Stimulated activated naive B cell treated with anti-CD40 and anti-IgM and Interleukin-4, amounts not matched to agents 10 μg/mL and 1 μg/mL and 100 μg/mL, for 72 hours (primary cell): ENCODE data around the gene WSB2.
A peak's percentile ranks its signal among the peaks of the same experiment; 100 is the strongest.
"Not testable (repeated sequence)": the region's sequence is repeated elsewhere in the genome, so short reads cannot be mapped to it uniquely, and the experiment has no call there.

ENCODE experiments used
- ATAC-seq, 2 donors: fragments of 150-1000 bp; cut with Tn5 transposase; replicated peaks; 2 replicates each; pipeline ENCODE4 v1.10.0; 2021; ENCODE audit warnings: moderate library complexity in 1 of 2
- DNase-seq: peaks from one replicate; pipeline ENCODE4 v3.0.0; 2021
- H3K27ac Mint-ChIP-seq: one replicate; pipeline ENCODE4 v1.8.0; 2022; ENCODE audit warnings: mild to moderate bottlenecking, mixed read lengths
- H3K27me3 Mint-ChIP-seq, 2 donors: one replicate each; pipeline ENCODE4 v1.8.0; 2022; ENCODE audit warnings: mixed read lengths in 2 of 2
- H3K36me3 Mint-ChIP-seq, 2 donors: one replicate each; pipeline ENCODE4 v1.8.0; 2022; ENCODE audit warnings: mixed read lengths in 2 of 2, mild to moderate bottlenecking in 1 of 2
- H3K4me1 Mint-ChIP-seq, 2 donors: one replicate each; pipeline ENCODE4 v1.8.0; 2022; ENCODE audit warnings: mixed read lengths in 2 of 2, mild to moderate bottlenecking in 1 of 2
- H3K4me3 Mint-ChIP-seq, 2 donors: one replicate each; pipeline ENCODE4 v1.8.0; 2022; ENCODE audit warnings: mild to moderate bottlenecking in 2 of 2, mixed read lengths in 2 of 2, moderate library complexity in 1 of 2
- H3K9me3 Mint-ChIP-seq, 2 donors: one replicate each; pipeline ENCODE4 v1.8.0; 2022; ENCODE audit warnings: mixed read lengths in 2 of 2, mild to moderate bottlenecking in 1 of 2

The WSB2 gene

DNA sequence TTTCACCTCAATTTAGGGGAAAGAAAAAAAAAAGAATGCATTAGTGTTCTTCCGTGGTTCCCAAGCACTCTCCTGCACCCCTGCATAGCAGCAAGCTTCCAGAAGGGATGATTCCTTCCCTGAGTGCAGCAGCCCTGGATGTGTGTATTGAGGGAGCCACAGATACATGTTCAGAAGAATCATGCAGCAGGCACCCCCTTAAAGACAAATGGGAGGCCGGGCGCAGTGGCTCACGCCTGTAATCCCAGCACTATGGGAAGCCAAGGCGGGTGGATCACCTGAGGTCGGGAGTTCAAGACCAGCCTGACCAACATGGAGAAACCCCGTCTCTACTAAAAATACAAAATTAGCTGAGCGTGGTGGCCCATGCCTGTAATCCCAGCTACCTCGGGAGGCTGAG is 20.5 kb upstream of the WSB2 start:
- H3K27me3 Mint-ChIP-seq, H3K4me1 Mint-ChIP-seq, ATAC-seq, H3K4me3 Mint-ChIP-seq, H3K9me3 Mint-ChIP-seq, DNase-seq, H3K27ac Mint-ChIP-seq, H3K36me3 Mint-ChIP-seq: not testable (repeated sequence)

GRCh38 chr12:118073768-118074167 is 12.8 kb upstream of the WSB2 start:
- no peaks in the 10 kb centered on the region for H3K36me3 Mint-ChIP-seq
- peaks cover 0 to 4% of the 10 kb centered on the region in 2 donors for H3K4me1 Mint-ChIP-seq
- no peak for ATAC-seq
- DNase-seq, result no peak
- no peak overlapping the region for H3K4me3 Mint-ChIP-seq
- H3K27me3 Mint-ChIP-seq, result no peaks in the 10 kb centered on the region
- peak overlapping the region; percentile 42 for H3K27ac Mint-ChIP-seq
- no peaks in the 10 kb centered on the region for H3K9me3 Mint-ChIP-seq

DNA sequence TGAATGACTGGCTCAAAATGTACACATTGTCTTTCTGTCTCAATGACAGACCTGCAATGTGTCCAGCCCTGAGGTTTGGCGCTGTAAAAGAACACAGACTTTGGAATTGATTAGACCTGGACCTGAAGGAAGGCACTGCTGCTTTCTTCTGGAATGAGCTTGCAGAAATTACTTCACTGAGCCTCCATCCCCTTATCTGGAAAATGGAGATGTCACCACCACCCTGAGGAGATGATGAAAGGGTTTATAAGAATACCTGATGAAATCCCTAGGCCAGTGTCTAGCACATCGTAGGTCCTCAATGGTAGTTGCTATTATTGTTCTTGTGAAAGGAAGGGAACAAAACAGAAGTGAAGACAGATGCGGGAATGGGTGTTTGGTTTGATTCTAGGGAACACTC is 9.7 kb upstream of the WSB2 start:
- Mint-ChIP-seq H3K4me1 (peaks cover 12 to 19% of the 10 kb centered on the region in 2 donors), H3K9me3 (no peaks in the 10 kb centered on the region), H3K27me3 (peaks cover 0 to 5% of the 10 kb centered on the region in 2 donors), H3K36me3 (peaks cover 0 to 3% of the 10 kb centered on the region in 2 donors), H3K27ac (no peak overlapping the region), H3K4me3 (no peak overlapping the region)
- no peak for ATAC-seq
- DNase-seq, result no peak

GRCh38 chr12:118068445-118068844 is 7.5 kb upstream of the WSB2 start:
- Mint-ChIP-seq H3K27me3 (peaks cover 0 to 5% of the 10 kb centered on the region in 2 donors), H3K27ac (no peak overlapping the region), H3K4me1 (peaks cover 20 to 40% of the 10 kb centered on the region in 2 donors), H3K4me3 (no peak overlapping the region), H3K36me3 (peaks cover 6 to 7% of the 10 kb centered on the region in 2 donors), H3K9me3 (no peaks in the 10 kb centered on the region)
- DNase-seq (no peak), ATAC-seq (no peak)

DNA sequence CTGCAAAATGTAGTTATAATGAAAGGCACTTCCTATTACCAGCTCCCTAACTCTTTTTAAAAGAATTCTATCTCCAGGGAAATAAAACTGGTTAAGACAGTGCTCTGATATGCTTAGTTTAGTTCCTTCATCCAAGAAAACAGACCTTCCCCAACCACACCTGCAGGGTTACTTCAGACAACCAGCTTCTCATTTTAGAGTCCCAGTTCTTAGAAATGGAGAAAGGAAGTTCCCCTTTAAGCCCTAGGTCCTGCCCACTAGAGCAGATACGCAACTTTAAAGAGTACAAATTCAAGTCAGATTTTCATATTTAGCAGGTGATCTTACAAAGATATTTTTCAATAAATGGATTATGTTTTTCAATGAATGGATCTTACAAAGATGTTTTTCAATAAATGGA is 4.4 kb upstream of the WSB2 start:
- H3K4me1 Mint-ChIP-seq, result peaks cover 25 to 52% of the 10 kb centered on the region in 2 donors

GRCh38 chr12:118064608-118065007 is 3.6 kb upstream of the WSB2 start:
- DNase-seq (no peak), ATAC-seq (peak; percentile 53 to 55)
- Mint-ChIP-seq H3K27me3 (peaks cover 0 to 5% of the 10 kb centered on the region in 2 donors), H3K4me1 (peaks cover 29 to 60% of the 10 kb centered on the region in 2 donors), H3K9me3 (no peaks in the 10 kb centered on the region), H3K27ac (peak overlapping the region; percentile 85), H3K4me3 (peak overlapping the region; percentile 73 to 75), H3K36me3 (peaks cover 11 to 13% of the 10 kb centered on the region in 2 donors)

More for the DNA sequence above, 4.4 kb upstream of the WSB2 start:
- H3K9me3 Mint-ChIP-seq, result no peaks in the 10 kb centered on the region
- H3K27me3 Mint-ChIP-seq, result peaks cover 0 to 5% of the 10 kb centered on the region in 2 donors
- ATAC-seq (peak; percentile 68 to 69), DNase-seq (no peak)
- peak overlapping the region; percentile 73 to 75 for H3K4me3 Mint-ChIP-seq
- H3K27ac Mint-ChIP-seq, result peak overlapping the region; percentile 88
- H3K36me3 Mint-ChIP-seq, result peaks cover 11 to 13% of the 10 kb centered on the region in 2 donors

DNA sequence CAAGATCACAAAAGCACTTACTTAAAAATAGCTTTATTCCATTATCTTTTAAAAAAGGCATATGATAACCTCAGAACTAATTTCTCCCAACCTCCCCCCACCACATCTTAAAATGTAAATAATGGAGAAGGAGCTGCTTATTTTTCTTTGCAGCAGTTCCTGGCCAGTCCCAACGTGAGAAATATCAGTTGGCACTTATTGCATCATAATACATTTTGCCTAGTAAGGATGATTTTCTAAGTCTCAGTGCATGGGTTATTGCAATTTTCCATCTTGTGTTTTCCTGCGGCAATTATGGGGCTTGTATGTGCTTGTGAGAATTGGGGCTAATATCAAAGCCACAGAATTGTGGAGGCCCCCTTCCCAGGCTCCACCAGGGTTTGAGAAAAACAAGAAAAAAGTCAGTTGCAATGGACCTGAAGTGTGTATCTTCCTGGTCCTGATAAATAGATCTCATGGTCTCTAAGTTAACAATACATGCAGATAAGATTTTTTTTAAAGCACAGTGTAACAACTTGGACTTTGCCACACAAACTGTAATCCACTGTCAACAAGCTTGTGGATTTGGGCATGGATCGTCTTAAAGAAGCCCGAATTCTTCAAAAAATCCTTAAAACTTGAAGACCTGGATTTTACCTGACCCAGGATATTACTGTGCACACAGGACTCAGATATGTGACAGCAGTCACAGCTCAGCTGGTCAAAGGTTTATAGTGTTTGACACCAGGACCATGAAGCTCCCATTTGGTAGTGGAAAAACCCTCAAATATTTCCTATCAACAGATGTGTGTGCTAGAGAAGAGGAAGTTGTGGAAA is 2.8 kb upstream of the WSB2 start:
- Mint-ChIP-seq H3K4me3 (peak overlapping the region; percentile 73 to 75), H3K4me1 (peaks cover 34 to 68% of the 10 kb centered on the region in 2 donors), H3K9me3 (no peaks in the 10 kb centered on the region)

DNA sequence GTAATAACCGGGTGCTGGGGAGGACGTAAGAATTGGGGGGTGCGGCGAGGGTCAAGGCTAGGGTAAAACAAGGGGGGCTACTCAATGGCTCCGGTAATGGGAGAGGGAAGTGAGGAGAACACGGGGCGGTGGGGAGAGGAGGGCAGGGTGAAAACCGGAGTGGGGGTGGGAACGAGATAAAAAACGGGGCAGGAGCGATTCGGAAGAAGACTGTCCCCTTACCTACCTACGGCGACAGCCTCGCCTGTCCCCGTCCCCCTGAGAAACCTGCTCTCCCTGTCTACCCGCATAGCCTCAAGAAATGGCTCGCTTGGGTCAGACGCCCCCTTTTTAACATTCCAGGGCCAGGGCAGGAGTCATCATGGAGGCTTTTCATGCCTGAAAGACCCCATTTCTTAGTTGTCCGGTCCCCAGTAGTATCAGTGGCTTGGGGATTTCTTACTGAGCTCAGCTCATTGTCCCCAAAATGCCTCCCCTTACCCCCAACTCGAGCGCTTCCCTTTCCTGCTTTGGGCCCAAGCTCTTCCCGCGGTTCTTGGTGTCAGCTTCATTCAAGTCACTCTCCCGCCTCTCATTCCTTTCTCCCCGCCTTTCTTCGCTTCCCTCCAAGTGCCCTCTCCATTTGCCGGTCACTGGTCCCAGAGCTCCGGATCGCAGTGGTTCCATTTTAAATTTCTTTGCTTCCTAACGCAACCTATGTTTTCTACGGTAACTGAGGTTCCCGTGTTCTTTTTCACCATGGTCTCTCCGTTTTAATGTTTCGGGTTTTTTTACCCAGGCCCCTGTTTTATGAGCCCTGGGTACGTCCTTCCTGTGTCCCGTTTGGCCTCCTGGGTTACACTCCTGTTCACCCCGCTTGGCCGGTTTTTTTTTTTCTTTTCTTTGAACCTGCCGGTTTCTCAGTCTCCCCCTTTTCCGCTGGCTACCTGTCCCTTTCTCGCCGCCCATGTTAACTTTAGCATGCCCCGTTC is 1.2 kb upstream of the WSB2 start:
- DNase-seq (no peak), ATAC-seq (peak; percentile 6 to 9)
- no peaks in the 10 kb centered on the region for H3K27me3 Mint-ChIP-seq
- peaks cover 32 to 73% of the 10 kb centered on the region in 2 donors for H3K4me1 Mint-ChIP-seq
- H3K36me3 Mint-ChIP-seq, result peaks cover 19 to 20% of the 10 kb centered on the region in 2 donors
- no peaks in the 10 kb centered on the region for H3K9me3 Mint-ChIP-seq
- peak overlapping the region; percentile 93 for H3K27ac Mint-ChIP-seq
- H3K4me3 Mint-ChIP-seq, result peak overlapping the region; percentile 91 to 92

More for the DNA sequence above, 2.8 kb upstream of the WSB2 start:
- no peak for DNase-seq
- H3K27me3 Mint-ChIP-seq, result peaks cover 0 to 5% of the 10 kb centered on the region in 2 donors
- peak overlapping the region; percentile 85 for H3K27ac Mint-ChIP-seq
- no peak for ATAC-seq
- H3K36me3 Mint-ChIP-seq, result peaks cover 15% of the 10 kb centered on the region in 2 donors

- Mint-ChIP-seq H3K9me3 (peaks cover 0 to 2% of the 10 kb centered on the region in 2 donors), H3K4me1 (peaks cover 29 to 64% of the 10 kb centered on the region in 2 donors), H3K27ac (peak overlapping the region; percentile 93), H3K36me3 (peaks cover 23 to 29% of the 10 kb centered on the region in 2 donors), H3K27me3 (no peaks in the 10 kb centered on the region), H3K4me3 (peak overlapping the region; percentile 84 to 86)
- ATAC-seq (peak; percentile 36 to 37), DNase-seq (peak; percentile 26)
These were observed 523 bp downstream of the WSB2 start for GRCh38 chr12:118060301-118061010.

GRCh38 chr12:118059341-118060191 is 1.4 kb downstream of the WSB2 start:
- H3K36me3 Mint-ChIP-seq, result peaks cover 24 to 30% of the 10 kb centered on the region in 2 donors
- H3K27ac Mint-ChIP-seq, result peak overlapping the region; percentile 93
- no peak for DNase-seq

GRCh38 chr12:118058881-118059280 is 2.1 kb downstream of the WSB2 start:
- peak overlapping the region in 1 of 2 donors; percentile 86 for H3K4me3 Mint-ChIP-seq
- ATAC-seq (no peak), DNase-seq (no peak)
- peaks cover 21 to 26% of the 10 kb centered on the region in 2 donors for H3K36me3 Mint-ChIP-seq
- H3K9me3 Mint-ChIP-seq, result peaks cover 0 to 2% of the 10 kb centered on the region in 2 donors
- H3K27me3 Mint-ChIP-seq, result no peaks in the 10 kb centered on the region
- H3K4me1 Mint-ChIP-seq, result peaks cover 22 to 48% of the 10 kb centered on the region in 2 donors
- no peak overlapping the region for H3K27ac Mint-ChIP-seq

More at GRCh38 chr12:118059341-118060191, 1.4 kb downstream of the WSB2 start:
- Mint-ChIP-seq H3K9me3 (peaks cover 0 to 2% of the 10 kb centered on the region in 2 donors), H3K4me3 (peak overlapping the region; percentile 84 to 86), H3K27me3 (no peaks in the 10 kb centered on the region), H3K4me1 (peaks cover 27 to 55% of the 10 kb centered on the region in 2 donors)
- peak in 1 of 2 donors; percentile 18 for ATAC-seq

DNA sequence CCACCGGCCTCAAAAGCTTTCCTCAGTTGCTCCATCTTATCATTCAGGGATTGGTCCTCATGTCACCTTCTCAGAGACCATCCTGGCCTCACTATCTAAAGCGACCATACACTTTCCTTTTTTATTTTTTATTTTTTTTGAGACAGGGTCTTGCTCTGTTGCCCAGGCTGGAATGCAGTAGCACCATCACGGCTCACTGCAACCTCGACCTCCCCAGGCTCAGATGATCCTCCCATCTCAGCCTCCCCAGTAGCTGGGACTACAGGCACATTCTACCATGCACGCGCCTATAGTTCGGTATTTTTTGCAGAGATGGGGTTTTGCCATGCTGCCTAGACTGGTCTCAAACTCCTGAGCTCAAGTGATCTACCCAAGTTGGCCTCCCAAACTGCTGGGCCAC is 2.8 kb downstream of the WSB2 start:
- Mint-ChIP-seq H3K4me3 (no peak overlapping the region), H3K27me3 (no peaks in the 10 kb centered on the region), H3K27ac (no peak overlapping the region), H3K4me1 (peaks cover 25 to 49% of the 10 kb centered on the region in 2 donors), H3K36me3 (peaks cover 24 to 28% of the 10 kb centered on the region in 2 donors), H3K9me3 (peaks cover 0 to 2% of the 10 kb centered on the region in 2 donors)
- ATAC-seq (no peak), DNase-seq (no peak)
